Fibroblast of villous mesenchyme (primary cell): Measurements from ENCODE around the gene ZNF716. TPM values are rescaled to one million over a fixed set of nuclear protein-coding genes. Genes with fewer than 3 reads are reported as not detected.
"Not testable (repeated sequence)": the region's sequence is repeated elsewhere in the genome, so short reads cannot be mapped to it uniquely, and the experiment has no call there.

ENCODE experiments used
- DNase-seq: peaks from one replicate; pipeline ENCODE4 v3.0.0-alpha.2; 2010; ENCODE audit warnings: low read depth
- H3K4me3 ChIP-seq: 2 replicates; pipeline ENCODE4 v1.5.1; 2011; ENCODE audit warnings: low read depth, mild to moderate bottlenecking, low read length
- CTCF ChIP-seq: IDR thresholded peaks from 2 replicates; pipeline ENCODE4 v1.5.1; 2012; ENCODE audit warnings: low read depth, mild to moderate bottlenecking, low read length; ENCODE audit not compliant: insufficient read depth
- total RNA-seq: library from RNA; depleted of rRNA; stranded (reverse); fragments of >200 nt; gene quantifications from 2 replicates; pipeline ENCODE4 v1.2.3, GENCODE V29; 2012

The ZNF716 gene
- not detected in 2 replicates for total RNA-seq

DNA sequence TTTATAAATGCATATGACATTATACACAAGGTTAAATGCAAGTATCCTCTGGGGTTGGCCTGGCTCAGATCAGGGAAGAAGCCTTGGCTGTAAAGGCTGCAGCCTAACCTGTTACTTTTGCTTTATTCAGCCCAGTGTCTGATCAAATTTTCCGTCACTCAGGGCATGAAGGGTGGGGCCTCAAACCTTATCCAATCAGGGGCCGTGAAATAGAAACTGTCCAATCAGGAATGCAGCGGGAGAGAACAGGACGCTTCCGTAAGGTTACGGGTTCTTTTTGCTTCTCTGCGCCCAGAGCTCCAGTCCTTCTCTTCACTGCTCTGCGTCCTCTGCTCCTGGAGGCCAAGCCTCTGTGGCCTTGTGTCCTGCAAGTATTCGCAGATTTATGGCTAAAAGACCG is at the start of gene ZNF716:
Gene ZNF716 (plus strand): TSS at position 274 of the 400 bp plus-strand sequence. CDS start 112 bp downstream, at position 386.
- no peak for TF ChIP-seq CTCF
- DNase-seq, result no peak

DNA sequence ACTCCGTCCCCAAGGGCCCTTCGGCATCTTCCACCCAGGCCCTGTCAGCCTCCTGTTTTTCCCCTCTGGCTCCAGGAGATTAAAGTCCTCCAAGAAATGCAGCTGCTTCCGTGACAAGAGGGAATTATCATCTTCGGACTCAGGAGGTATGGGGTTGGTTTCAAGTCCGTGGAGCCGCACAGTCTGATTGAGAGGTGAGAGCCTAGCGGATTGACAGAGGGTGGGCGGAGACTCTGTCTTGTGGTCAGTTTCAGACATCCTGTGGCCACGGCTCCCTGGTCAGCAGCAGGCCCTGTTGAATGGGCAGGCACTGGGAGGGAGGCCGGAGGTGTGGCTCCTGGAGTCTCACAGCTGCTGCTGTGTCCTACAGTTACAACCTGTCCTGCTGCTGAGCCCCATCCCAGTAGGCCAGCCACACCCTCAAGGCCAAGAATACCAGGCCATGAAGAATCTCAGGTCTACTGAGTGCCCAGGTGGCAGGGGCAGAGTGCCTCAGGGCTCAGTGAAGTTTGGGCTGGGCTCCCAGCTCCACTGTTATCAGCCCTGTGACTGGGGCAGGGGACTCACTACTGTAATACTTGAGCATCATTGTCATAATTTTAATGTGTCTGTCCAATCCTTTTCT is 49.3 kb upstream of the ZNF716 start:
- no peak for DNase-seq
- H3K4me3 ChIP-seq, result no peak overlapping the region
- no peak for TF ChIP-seq CTCF

More for the DNA sequence above, at the start of gene ZNF716:
- H3K4me3 ChIP-seq, result no peak within 1 kb of the TSS

- DNase-seq, H3K4me3 ChIP-seq: not testable (repeated sequence)
Observed at GRCh38 chr7:57403051-57403450, 46.9 kb upstream of the ZNF716 start.

GRCh38 chr7:57403601-57404342 is 46.2 kb upstream of the ZNF716 start:
- TF ChIP-seq CTCF, result no peak
- H3K4me3 ChIP-seq, result no peak overlapping the region
- no peak for DNase-seq

DNA sequence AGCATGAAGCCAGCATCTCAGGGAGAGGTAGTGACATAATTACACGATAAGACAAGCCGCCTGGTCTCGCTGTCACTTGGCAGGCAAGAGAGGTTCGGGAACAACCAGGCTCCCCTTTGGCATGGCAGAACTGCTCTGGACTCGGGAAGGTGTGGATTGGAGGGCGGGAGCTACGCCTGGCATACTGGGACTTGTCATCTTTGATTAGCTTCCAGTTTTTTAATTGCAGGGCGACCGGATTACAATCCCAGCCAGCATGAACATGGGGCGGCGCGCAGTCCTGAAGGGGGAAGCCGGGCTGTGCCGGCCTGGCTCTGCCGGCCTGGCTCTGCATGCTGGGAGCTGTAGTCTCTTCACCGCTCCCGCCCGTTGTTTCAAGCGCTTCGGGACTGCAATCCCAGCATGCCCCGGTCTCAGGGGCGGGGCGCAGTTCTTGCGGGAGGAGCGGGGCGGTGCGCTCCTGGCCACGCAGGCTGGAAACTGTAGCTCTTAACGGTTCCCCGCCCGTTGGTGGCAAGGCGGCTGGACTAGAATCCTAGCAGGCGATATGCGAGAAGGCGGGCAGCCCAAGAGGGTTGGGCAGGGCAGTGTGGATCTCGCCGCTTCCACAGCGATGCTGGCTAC is 45.5 kb upstream of the ZNF716 start:
- no peak overlapping the region for H3K4me3 ChIP-seq

DNA sequence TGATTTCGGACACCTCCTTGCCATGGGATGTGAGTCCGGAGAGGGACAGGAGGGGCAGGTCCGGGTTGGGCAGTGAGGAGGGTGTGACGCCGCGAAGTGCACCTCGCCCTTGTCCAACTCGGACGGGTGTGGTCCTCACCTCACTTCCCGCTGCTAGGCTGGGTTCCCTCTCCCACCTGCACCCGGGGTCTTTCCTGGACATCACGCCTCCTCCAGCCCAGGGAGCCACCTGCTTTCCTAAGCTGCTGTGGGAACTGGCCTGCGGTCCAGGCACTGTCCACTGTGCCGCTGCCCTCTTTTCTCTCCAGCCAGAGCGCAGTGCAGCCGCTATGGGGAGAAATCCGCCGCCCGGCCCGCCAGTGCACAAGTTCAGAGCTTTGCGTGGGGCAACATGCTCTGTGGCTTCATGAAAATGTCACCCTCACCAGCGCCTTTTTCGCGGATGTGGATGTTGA is 45.0 kb upstream of the ZNF716 start:
- no peak for DNase-seq
- H3K4me3 ChIP-seq, result no peak overlapping the region
- TF ChIP-seq CTCF, result no peak

More for the DNA sequence above, 45.5 kb upstream of the ZNF716 start:
- TF ChIP-seq CTCF, result no peak
- no peak for DNase-seq

DNA sequence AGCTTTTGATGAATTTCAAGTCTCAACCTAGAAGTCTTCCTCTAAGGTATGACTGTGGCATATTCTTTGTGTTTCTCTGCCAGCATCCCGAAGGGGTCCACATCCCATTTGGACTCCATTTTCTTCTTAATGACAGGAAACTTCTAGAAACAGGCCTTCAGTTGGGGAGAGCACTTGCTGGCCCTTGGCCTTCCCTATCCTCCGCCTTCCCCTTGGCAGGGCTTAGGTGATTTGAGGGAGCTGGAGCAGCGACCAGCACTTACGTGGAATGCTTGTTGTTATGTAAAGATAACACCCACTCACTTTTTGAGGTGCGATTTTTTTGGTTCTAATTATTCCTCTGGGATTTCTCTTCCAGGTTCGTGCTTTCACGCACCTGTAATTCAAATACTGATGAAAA is 42.9 kb upstream of the ZNF716 start:
- no peak for DNase-seq
- no peak for TF ChIP-seq CTCF
- no peak overlapping the region for H3K4me3 ChIP-seq
